Measurements from ENCODE around the gene KRT39.
"Not testable (repeated sequence)": the region's sequence is repeated elsewhere in the genome, so short reads cannot be mapped to it uniquely, and the experiment has no call there.

KRT39 gene

DNA sequence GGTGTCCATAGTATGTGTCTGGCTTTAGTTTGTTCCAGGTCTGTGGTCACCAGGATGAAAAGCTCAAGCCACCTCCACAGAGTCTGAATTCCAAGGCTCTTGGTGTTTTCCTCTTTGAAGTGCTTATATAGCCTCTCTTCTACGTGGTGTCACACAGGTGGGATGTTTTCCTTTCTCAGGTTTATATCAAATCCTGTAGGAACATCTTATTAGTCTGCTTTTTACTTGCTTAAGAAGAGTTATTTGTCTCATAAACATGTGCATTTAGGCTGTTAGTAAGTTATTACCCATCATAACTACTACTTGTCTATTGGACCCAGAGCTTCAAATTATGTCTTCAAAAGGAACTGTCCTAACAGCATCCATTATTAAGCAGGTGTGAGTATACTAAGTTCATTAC is at the start of gene KRT39:
Gene KRT39, minus strand, starts transcription at position 101 of the 400 bp plus-strand sequence. Its CDS starts 92 bp downstream, at position 9.
- DNase-seq (ENCODE audit: low read depth) = no peak

DNA sequence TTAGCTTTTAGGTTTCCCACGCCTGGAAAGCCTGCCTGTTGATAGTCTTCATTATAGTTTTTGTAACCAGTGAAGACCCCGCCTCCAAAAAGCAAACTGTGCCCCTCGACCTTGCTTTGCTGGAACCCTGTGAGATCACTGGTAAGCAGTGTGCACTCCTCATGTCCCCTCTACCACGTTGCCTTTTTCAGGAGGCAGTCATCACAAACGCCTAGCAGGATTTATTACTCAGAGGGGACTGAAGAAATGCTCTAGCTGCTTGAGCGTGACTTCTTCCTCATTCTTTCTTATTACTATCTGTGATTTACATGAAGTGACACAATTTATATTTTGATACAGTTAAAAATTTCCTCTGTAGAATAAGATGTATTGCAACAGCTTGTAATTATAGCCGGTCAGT is 48.7 kb upstream of the KRT39 start:
- no peak for DNase-seq (ENCODE audit: low read depth)

DNA sequence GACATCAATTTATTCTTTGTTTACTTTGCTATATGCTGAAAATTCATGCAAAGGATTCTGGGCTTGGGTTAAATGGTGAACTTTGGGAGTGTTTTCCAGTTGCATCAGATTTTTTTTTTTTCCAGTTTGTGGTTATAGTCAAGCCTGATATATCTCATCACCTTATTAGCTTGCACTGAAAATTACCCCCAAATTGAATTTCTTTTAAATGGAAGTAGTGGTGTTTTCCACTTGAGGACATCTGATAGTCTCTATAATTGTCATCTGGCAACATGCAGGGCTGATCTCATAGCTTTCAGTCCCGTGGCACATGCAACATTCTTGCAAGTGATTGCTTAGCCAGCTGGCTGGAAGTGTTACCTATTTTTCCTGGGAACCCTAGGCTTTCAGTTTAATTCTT is 46.9 kb upstream of the KRT39 start:
- no peak for DNase-seq (ENCODE audit: low read depth)

DNA sequence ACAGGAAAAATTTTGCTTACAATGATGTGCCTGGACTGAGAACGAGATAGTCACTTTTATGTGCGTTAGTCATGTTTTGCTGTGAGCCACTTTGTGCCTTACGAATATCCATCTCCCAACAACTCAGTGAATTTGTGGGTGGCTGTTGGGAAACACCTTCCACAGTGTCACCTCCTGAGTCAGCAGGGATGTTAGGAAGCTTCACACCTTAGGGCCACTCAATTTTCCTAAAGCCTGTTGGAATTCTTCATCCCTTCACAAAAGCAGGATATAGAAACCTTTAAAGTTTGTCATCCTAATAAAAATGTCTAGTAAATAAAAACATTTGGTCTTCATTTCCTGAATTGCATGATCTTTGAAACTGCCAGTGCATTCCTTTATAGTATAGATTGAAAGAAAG is 46.4 kb upstream of the KRT39 start:
- DNase-seq (ENCODE audit: low read depth) = no peak

DNA sequence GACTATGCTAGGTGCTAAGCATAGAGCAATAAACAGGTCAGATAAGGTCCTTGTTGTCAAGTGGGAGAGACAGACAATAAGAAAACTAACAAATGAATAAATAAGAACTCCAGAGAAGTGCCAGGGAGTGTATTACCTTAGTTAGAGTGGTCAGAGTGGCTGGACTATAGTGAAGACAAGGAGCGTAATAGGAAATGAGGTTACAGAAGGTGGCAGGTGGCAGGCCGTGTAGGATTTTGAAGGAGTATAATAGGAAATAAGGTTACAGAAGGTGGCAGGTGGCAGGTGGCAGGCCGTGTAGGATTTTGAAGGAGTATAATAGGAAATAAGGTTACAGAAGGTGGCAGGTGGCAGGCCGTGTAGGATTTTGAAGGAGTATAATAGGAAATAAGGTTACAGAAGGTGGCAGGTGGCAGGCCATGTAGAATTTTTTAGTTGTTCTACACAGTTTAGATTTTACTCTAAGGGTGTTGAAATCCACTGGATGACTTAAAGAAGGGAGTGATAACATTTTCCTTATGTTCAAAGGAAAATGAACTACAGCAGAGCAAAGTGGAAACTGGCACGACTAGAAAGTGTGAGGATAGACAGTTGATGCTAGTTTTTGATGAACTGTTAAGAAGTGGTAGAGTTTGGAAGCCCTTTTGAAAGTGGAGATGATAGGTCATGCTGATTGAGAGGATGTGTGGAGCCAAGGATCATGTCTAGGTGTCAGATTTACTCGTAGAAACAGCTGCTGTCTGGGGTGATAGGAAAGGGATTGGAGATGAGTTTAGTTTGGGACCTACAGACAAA is 45.8 kb upstream of the KRT39 start:
- no peak for DNase-seq (ENCODE audit: low read depth)

DNA sequence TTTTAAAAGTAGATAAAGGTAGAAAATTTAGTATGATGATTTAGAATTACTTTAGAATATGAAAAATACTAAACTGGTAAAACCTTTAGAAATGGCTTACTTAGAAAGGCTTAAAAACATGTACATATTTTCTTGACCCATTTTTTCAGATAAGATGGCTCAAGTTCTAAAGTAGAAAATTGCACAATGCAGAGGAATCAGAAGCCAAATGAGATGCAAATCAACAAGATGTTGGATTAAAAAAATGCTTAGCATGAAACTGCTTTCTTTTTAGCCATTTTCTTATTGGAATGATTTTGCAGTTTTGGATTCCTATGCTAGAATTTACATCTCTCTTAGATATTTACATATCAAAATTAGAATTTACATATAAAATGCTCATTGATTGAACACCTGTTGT is 43.7 kb upstream of the KRT39 start:
- DNase-seq (ENCODE audit: low read depth) = no peak

DNA sequence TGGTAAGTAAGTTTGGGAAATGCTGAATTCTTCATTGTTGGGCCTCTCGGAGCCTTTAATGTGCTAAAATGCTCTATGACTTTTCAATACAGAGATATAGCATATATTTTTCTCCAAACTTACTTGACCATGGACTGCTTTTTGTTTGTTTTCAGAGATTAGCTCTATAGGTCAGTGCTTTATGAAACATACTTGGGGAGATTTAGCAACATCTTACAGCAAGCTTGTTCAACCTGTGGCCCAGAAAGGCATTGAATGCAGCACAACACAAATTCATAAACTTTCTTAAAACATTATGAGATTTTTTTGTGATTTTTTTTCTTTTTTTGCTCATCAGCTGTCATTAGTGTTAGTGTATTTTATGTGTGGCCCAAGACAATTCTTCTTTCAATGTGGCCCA is 43.2 kb upstream of the KRT39 start:
- DNase-seq (ENCODE audit: low read depth) = no peak

DNA sequence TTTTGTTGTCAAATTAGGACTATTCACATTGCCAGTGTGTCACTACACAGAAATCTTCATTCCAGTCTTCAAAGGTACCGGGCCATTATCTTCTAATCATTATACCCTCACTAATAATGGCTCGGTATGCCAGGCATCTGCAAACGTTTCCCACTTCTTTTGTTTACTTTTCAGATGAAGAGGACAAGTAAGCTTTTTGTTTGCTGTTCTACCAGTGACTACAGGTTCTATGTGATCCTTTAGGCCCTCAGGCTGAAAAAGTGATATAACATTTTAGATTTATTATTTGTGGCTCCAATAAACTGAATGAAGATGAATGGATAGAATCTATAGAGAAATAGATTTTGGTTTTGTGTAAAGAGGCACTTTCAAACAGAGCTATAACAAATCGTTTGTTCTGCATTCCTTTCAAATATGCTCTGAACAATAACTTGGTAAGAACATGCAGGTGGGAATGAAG is 42.6 kb upstream of the KRT39 start:
- no peak for DNase-seq (ENCODE audit: low read depth)

DNA sequence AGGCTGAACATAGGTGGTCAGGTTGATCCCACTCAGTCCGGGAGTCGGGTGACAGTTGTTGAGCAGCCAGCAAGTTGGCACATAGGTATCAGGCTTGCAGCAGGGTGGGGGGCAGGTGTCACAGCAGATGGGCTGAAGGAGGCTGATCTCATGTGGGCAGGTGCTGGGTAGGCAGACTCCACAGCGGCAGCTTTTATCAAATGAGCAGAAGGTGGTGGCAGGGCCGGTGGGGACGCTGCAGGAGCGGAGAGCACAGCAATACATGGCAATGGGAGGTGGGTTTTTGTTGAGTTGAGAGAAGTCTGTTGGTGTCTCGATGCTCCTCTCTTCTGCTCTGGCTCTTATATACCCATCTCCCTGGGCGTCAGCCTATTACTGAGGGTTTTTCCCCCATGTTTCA is 42.1 kb upstream of the KRT39 start, which contains the start of gene KRTAP3-1:
Gene KRTAP3-1, minus strand, starts transcription at position 318 of the 400 bp plus-strand sequence. Its CDS starts 54 bp downstream, at position 264.
- no peak for DNase-seq (ENCODE audit: low read depth)

DNA sequence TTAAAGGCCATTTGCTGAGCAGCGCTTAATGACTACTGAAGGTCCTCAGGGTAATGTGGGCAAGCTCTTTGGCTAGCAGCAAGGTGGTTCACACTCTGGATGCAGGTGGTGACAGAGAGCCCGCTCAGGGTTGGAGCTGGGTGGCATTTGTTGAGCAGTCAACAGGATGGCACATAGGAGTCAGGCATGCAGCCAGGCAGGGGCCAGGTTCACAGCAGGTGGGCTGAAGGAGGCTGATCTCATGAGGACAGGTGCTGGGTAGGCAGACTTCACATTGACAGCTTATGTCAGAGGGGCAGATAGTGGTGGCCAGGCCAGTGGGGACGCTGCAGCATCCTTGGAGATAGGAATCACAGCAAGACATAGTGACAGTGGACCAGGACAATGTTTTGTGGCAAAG is 37.6 kb upstream of the KRT39 start:
- DNase-seq (ENCODE audit: low read depth) = no peak

DNA sequence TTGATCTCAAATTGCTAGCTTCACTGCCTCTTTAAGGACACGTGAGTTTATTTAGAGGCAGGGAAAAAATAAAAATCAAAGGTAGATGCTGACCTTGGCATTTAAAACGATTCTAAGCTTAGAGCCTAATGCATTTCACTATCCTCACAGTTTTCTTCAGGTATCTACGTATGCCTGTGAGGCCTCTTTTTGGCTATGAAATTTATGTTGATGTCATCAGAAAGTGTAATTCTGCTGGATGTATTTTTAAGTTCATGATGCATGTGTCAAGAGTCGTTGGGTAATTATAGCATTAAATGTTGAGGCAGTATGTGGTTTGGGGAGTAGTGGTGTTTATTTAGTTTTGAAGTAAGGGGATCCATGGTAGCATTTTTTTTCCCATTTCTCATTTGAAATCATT is 37.2 kb upstream of the KRT39 start:
- no peak for DNase-seq (ENCODE audit: low read depth)

DNA sequence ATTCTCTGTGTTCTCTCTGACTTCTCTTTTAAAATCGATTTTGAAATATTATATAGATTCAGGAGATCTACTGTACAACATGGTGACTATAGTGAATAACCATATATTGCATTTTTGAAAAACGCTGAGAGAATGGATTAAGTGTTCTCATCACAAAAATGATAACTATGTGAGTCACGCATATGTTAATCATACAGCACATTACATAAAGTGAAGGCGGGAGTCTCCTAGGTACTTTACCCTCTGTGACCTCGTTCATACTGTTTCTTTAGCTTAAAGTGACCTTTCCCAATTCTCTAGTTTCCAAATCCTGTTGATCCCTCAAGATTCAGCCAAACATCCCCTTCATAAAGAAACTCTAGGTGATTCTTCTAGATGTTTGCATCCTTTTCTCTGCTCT is 36.1 kb upstream of the KRT39 start:
- DNase-seq (ENCODE audit: low read depth) = no peak

DNA sequence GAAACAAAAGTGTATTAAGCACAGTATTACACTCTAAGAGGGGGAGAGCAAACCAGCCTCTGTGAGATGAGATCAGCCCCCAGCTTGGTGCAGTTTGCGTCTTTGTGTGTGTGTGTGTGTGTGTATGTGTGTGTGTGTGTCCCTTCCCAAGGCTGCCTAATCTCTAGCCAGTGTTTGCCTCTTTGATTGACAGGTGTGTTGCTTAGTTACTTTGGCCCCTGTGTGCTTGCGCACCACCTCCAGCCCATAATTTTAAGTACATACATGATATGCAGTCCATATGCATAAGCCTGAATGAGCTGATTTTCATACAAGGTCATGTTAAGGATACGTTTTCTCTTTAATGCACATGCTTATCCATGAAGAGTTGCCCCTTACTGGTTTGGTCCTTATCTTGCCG is 35.0 kb upstream of the KRT39 start:
- DNase-seq (ENCODE audit: low read depth) = no peak

DNA sequence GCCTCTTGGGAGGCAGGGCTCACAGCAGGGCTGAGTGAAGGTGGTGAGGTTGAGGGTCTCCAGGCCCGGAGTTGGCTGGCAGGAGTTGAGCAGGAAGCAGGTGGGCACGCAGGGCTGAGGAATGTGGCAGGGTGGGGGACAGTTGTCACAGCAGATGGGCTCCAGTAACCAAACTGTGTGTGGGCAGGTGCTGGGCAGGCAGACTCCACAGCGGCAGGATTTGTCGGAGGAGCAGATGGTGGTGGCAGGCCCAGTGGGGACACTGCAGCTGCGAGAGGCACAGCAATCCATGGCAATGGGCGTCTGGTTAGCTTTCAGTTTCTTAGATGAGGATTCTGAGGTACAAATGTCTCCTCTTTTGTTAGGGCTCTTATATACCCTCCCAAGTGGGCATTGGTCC is 32.8 kb upstream of the KRT39 start, which contains the start of gene KRTAP3-2:
Gene KRTAP3-2, minus strand, starts transcription at position 344 of the 400 bp plus-strand sequence. Its CDS starts 53 bp downstream, at position 291.
- not testable (repeated sequence) for DNase-seq (ENCODE audit: low read depth)

DNA sequence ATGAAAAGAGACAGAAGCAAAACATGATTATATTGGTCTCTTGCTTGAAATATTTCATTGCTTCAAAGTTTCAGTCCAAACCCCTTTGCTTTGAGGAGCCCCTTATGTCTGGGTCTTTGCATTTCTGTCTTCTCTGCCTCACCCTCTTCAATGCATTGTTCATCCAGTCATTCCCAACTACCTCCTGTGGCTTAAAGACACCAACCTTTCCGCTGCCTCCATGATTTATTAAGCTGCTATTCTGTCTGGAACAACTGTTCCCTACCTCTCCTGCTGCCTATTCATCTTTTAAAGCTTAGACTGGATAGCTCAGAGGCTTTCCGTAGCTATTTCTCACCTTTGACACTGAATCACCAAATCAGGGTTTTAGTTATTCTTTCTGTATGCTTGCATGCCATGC is 30.6 kb upstream of the KRT39 start:
- DNase-seq (ENCODE audit: low read depth) = no peak

DNA sequence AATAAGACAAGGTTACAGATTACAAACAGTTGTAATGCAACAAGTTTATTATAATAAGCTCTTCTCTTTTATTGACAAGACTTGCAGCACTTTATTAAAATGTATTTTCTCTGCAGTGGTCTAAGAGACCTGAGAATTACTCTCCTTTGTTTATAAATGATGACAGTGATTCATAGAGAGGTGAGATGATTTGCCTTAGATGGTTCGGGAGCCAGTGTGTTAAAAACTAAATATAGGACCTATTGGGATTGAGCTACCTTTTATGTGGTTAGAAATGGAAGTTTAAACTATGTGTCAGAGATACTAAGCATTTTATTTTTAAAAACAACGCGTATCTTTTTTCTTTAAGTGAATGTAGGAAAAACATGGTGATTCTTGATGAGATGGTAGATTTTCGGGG is 30.1 kb upstream of the KRT39 start:
- no peak for DNase-seq (ENCODE audit: low read depth)

DNA sequence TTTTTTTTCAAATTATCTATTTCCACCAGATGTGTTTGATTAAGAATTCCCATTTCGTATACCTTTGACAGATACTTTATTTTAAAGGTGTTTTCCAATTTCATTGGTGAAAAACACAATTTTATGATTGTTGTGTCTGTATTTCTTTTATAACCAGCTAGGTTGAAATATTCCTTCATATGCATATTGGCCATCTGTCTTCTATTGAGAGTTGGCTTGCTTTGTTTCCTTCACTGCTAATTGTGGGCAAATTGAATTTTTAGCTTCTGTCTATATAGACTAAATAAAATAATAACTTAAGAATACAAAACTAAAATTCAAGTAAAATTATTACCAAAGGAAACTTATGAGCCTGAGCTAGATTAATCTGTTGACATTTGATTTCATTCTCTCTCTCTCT is 28.4 kb upstream of the KRT39 start:
- DNase-seq (ENCODE audit: low read depth) = no peak

DNA sequence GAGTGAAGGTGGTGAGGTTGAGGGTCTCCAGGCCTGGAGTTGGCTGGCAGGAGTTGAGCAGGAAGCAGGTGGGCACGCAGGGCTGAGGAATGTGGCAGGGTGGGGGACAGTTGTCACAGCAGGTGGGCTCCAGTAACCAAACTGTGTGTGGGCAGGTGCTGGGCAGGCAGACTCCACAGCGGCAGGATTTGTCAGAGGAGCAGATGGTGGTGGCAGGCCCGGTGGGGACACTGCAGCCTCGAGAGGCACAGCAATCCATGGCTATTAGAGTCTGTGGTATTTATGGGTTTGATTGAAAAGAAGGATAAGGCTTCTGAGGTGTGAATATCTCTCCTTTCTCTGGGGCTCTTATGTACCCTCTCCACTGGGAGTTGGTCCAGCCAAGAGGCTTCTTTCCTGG is 27.1 kb upstream of the KRT39 start, which contains the start of gene KRTAP3-3:
Gene KRTAP3-3, minus strand, starts transcription at position 326 of the 400 bp plus-strand sequence. Its CDS starts 67 bp downstream, at position 259.
- DNase-seq (ENCODE audit: low read depth) = no peak

DNA sequence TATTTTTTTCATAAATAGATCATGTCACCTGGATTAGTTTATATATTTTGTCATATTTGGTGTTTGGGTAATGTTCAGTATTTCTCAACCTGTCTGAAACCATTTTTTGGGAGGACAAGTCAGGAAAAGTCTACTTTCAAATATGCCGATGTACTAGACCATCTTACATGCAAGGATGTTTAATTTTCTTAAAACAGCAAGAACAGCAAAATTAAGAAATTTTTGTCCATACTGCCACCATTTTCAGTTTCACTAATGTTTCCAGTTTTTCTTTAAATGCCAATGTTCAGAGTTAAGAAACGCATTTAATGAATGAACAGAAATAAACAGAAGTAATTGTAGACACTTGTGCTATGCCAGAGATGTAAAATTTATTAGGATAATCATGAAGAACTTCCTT is 26.3 kb upstream of the KRT39 start:
- DNase-seq (ENCODE audit: low read depth) = no peak

DNA sequence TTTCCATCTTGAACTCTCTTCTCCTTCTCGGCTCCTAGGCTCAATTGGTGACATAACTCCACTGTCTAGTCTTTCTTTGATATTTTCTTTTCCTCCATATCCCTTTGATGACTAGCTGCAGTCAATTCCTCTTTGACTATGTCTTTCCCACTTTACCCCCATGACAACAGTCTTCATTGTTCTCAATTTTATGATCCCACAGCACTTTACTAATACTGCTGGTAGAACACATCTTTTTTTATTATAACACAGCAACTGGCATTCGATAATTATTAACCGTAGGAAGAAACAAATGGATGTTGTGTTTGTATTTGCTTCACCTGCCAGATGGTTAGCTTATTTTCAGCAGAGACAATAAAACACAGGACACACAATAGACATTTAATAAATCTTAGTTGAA is 25.9 kb upstream of the KRT39 start:
- DNase-seq (ENCODE audit: low read depth) = no peak

DNA sequence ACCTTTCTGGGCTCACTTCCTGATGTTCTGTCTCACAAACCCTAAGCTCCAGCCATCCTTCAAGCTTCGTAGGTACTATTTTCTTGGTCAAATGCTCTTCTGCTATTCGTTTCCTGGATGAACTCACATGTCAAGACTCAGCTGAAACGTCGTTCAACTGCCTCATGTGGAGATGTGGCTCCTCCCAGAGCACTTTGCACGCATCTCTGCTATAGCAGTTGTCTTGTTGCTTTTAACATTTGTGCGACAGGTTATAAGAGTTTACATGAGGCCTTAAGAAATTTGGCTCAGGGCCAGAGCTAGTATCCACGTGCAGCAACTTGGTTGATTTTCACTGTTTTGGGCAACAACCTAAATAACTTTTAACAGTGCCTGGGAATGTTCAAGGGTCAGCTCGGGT is 20.2 kb upstream of the KRT39 start:
- no peak for DNase-seq (ENCODE audit: low read depth)

DNA sequence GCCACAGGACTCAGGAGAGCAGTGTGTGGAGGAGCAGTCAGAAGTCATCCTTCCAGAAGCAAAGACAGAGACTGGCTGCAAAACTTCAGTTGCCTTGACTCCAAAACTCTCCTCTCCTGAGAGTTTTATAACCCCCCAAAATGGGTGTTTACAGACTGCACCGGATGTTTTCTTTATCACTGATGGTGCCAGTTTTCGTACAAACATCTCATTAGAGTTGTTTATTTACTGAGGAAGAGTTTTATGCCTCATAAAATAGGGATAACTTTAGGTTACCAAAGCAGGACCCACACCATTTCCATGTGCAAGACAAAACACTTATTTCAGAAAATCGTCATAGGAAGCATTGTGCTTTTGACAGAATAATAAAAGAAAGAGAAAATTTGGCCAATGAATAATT is 17.5 kb upstream of the KRT39 start, which contains the start of gene KRT40:
Gene KRT40, minus strand, starts transcription at position 101 of the 400 bp plus-strand sequence. Its CDS starts 53 bp downstream, at position 48.
- no peak for DNase-seq (ENCODE audit: low read depth)

DNA sequence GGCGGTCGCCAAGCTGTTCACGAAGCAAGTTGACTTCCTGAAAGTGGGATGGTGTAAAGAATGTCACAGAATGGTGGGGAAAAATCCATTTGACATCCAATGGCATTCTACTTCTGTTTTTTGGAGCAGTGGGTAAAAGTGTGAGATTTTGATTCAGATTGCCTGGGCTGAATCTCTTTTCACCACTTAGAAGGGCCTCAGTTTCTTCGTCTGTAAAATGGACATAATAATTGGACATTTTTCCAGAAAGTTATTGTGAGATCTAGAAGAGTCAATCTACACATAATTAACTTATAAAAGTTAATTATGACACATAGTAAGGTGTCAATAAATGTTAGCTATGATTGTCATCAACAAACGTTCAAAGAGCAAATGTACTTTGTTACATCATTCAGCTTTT is 14.4 kb upstream of the KRT39 start:
- no peak for DNase-seq (ENCODE audit: low read depth)

DNA sequence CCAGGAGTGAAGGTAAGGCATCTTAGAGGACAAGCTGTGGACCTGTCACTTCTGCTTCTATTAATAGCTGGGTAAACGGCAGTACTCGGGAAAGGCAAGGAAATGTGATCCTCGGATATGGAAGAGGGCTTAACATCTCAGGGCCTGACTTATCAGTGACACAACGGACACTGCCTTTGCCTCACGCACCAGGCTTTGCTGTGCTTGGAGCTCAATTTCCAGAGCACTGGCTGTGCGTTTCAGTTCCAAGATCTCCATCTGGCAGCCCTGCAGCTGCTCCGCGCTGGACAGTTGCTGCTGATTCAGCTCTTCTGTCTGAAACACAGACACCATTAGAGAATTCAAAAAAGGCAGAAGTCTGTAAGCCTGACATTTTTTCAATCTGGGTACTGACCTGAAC is 13.8 kb upstream of the KRT39 start:
- DNase-seq (ENCODE audit: low read depth) = no peak

All from activated T-cell treated with anti-CD3 and anti-CD28 coated beads for 24 hours (primary cell).